Measurements from ENCODE around the gene NEK8.
"Not testable (repeated sequence)": the region's sequence is repeated elsewhere in the genome, so short reads cannot be mapped to it uniquely, and the experiment has no call there.

Gene NEK8

DNA sequence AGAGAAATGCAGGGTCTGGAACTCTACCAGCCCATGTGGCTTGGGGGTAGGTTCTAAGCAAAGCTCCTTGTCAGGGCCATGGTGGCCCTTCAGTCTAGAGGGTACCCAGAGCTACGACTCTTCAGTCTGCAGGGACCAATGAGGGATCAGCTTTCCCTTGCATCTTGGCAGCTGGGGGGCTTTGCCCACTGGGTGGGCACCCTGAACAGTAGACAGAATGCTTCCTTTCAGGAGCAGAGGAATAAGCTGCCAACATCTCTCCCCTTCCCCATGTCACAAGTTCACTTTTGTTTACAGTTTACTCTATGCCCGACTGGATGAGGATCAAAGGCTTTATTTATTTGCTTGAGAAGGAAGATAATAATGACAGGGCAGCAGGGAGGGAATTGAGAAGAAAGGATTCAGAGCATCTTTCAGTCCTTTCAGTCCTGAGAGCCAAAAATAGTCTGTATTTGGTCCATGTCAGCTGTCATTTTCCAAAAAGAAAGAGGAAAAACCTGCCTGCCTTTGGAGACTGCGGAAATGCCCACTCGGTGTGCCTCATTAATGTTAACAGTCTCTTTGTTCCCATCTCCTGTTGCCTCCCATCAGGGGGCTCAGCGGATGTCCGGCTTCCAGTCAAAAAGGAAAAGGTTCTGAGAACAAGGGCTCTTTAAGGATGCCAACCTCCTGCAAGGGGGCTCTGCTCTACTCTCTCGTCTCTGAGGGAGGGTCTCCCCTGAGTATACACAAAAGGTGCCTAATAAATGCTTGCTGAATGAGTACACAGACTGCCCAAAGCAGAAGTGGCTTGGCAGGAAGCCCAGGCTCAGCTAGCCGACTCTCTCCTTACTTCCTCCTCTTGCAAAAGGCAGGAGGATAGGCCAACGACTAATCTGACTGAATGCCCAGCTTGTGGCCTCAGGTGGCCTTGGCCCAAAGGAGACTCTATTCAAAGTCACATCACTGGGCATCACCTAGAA is 32.3 kb downstream of the NEK8 start:
- H3K4me3 ChIP-seq (ENCODE audit: low read depth, low read length) = no peak overlapping the region

DNA sequence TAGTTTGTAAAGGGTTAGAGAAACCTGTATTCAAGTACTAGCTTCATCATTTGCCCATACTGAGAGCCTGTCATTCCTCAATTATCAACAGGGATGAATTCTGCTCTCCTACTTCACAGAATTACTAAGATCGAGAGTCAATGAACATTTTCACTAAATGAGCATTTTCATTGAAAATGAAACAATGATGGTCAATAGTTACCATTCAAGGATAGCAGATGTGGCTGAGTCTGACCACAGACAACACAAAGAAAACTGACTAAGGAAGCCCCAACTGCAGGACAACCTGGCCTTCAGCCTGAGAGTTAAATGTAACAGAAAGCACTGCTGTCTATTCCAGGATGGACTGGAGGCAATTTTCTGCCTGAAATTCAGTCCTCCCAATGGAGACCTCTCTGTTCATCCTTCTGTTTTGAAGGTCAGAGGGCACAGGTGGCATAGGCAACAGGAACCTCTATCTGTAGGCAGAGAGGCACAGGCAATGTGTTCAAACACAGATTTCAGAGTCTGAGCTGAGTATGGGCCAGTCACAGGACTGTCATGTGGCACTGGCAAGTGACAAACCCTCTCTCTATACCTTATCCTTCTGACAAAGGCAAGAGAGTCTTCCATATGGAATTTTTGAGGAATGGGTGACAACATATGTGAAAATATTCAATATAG is 34.7 kb downstream of the NEK8 start:
- no peak overlapping the region for H3K4me3 ChIP-seq (ENCODE audit: low read depth, low read length)

DNA sequence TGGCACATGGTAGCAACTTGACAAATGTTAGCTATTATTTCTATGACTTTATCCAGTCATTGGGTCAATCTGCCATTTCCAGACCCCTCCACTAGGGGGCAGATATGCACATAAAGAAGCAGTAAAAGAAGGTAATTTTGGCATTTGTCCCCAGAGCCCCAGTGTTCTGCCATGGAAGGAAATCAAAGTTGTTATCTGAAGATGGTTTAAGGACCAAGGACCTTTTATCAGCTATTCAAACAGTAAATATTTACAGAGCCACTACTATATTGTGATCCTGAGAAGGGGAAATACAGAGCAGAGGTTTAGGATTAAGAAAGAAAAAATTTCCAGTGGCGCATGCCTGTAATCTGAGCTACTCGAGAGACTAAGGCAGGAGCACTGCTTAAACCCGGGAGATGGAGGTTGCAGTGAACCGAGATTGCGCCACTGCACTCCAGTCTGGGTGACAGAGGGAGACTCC is 35.2 kb downstream of the NEK8 start:
- no peak overlapping the region for H3K4me3 ChIP-seq (ENCODE audit: low read depth, low read length)

DNA sequence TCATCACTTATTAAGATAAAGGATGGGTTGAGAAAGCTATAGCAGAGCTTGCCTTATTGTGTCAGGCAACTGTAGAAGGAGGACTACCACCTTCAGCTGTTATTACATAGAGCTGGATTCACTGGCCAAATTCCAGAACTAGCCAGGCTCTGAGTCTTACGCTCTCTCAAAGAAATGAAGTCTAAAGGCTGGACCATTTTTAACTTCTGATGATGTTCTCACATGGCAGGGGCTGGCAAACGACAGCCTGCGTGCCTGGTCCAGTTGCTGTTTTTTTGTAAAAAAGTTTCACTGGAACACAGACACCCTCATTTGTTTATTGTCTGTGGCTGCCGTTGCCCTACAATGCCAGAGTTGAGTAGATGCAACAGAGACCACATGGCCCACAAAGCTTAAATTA is 36.5 kb downstream of the NEK8 start:
- H3K4me3 ChIP-seq (ENCODE audit: low read depth, low read length) = no peak overlapping the region

DNA sequence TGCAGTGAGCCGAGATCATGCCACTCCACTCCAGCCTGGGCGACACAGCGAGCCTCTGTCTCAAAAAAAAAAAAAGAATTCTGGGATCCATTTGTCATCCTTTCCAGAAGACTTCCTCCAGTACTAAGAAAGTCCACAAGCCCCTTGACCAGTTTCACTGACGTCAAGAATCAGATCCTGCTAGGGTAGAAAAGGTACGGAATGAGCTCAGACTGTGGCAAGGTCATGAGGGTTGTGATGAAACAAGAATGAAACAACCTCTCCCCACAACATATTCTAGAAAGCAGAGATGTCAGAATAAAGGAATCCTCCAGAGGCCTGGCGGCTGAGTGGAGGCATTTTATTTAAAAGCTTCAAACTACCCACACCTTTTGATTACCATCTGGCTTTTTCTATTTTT is 45.1 kb downstream of the NEK8 start:
- no peak overlapping the region for H3K4me3 ChIP-seq (ENCODE audit: low read depth, low read length)

DNA sequence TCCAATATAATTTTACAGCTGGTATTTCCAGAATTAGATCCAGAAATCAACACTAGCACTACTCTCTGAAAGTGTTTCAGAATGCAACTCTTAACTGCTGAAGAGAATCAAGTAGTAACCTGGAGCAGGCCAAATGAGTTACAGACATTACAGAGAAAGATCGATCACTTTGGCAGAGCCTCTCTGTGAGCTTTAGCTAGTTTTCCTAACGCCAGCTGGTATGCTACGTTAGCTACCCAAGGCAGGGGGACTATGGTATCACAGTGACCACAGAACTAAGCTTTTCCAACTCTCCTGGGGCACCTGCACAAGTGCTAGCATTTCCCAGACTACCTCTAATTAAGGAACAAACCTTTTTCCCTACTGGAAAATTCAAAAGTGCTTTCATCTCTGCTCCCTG is 45.6 kb downstream of the NEK8 start:
- H3K4me3 ChIP-seq (ENCODE audit: low read depth, low read length) = no peak overlapping the region

GRCh38 chr17:28777178-28777577 is 48.6 kb downstream of the NEK8 start:
- H3K4me3 ChIP-seq (ENCODE audit: low read depth, low read length) = no peak overlapping the region

DNA sequence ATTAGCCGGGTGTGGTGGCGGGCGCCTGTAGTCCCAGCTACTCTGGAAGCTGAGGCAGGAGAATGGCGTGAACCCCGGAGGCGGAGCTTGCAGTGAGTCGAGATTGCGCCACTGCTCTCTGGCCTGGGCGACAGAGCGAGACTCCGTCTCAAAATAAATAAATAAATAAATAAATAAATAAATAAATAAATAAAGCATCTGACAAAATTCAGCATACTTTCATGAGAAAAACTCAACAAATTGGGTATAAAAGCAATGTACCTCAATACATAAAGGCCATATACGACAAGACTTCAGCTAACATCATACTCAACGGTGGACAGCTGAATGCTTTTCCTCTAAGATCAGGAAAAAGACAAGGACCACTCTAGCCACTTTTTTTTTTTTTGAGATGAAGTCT is 51.0 kb downstream of the NEK8 start:
- H3K4me3 ChIP-seq (ENCODE audit: low read depth, low read length) = not testable (repeated sequence)

DNA sequence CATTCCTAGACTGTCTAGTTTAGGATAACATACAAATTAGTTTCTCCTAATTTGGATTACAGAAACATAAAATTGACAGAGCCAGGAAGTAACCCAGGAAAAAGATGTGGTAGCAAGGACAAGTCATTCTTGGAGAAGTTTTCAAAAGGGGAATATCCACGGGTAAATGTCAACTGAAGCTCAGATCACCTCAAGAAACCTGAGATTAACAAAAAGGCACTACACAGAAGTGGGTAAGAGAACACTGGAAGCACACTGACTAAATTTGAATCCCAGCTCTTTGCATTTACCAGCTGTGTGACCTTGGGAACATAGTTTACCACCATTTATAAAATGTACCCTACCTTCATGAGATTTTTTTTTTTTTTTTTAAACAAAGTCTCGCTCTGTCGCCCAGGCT is 54.6 kb downstream of the NEK8 start:
- no peak overlapping the region for H3K4me3 ChIP-seq (ENCODE audit: low read depth, low read length)

GRCh38 chr17:28788100-28788499 is 59.5 kb downstream of the NEK8 start:
- no peak overlapping the region for H3K4me3 ChIP-seq (ENCODE audit: low read depth, low read length)
